Stimulated activated CD4-positive, alpha-beta T cell treated with anti-CD3 and anti-CD28 coated beads, TNF-alpha, amount 100 ng/mL, for 4 hours (primary cell): ENCODE results near the gene PACS1.
A peak's percentile ranks its signal among the peaks of the same experiment; 100 is the strongest.
"Not testable (repeated sequence)": the region's sequence is repeated elsewhere in the genome, so short reads cannot be mapped to it uniquely, and the experiment has no call there.

Experiments used
- DNase-seq, 3 experiments: peaks; one replicate each; pipeline ENCODE4 v3.0.0-alpha.2; 2020; ENCODE audit warnings: low read depth in 3 of 3

The PACS1 gene

DNA sequence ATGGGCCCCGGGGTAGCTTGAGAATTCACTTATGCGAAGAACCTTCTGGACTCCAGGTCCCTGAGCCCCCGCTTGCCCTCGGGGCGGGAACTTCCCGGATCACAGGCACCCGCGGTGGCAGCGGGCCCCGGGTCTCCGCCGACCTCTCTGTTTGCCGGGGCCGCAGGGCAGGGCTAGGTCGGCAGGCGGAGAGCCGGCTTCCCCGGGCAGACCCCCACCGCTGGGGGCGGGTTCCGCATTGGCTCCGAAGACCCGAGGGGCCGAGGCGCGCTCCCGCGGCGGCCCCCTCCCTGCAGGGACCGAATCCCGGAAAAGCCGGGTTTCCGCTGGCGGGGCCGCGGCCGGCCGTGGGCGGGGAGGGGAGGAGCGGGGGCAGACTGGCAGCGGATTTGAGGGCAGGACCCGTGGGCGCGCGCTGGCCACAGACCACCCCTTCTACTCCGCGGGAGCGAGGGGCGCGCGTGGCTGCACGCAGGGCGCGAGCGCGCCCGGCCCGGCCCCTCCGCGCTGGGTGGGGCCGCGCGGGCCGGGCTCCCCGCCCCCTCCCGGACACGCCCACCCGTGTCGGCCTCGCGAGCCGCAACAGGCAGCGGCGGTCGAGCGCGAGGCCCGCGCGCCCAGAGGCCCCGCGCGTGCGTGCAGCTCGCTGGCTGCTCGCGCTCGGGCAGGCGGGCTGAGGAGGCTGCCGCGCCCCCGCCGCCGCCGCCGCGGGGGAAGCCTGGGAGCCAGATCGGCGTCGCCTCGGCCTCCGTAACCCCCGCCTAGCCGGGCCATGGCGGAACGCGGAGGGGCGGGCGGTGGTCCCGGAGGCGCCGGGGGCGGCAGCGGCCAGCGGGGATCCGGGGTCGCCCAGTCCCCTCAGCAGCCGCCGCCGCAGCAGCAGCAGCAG lies at the start of gene PACS1:
TSS of gene PACS1 (plus strand) at position 558 of the 889 bp plus-strand sequence. CDS start at position 773, 215 bp downstream.
- peak; percentile 64 to 69 (median 65) for DNase-seq

DNA sequence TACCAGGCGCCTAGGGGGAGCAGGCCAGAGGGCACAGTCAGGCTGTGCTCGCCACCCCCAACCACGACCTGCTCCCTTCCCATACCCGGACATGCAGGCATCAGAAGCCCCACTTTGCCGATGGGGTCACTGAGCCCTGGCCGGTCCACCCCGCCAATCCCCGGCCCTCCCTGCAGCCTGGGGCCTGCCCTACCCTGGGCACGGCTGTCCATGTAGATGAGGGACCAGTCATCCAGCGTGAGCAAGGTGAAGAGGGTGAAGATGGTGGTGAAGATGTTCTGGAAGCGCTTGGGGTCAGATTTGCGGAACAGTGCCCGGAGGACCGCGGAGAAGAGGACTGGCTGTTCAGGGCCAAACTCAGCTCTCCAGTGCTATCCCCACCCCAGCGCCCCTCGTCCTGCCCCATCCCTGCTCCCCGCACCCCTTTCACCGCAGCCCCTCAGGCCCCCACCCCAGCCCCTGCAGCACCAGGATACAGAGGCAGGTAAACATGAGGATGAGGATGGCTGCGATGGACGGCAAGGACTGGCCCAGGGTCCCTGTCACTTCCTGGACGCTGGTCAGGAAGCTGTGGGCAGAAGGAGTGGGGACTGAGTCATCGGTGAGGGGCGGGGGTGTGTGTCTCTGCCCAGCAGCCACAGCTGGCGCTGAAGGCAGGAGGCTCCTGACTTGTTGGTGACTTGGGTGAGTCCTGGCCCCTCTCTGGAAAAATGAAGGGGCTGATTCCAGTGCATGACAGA lies 49.3 kb upstream of the PACS1 start:
- no peak for DNase-seq

- DNase-seq = peak; percentile 56 to 70 (median 59)
Measured at GRCh38 chr11:66022401-66023185, 47.5 kb upstream of the PACS1 start.

GRCh38 chr11:66023186-66023440 lies 47.0 kb upstream of the PACS1 start:
- not testable (repeated sequence) for DNase-seq

GRCh38 chr11:66026017-66026529 lies 44.0 kb upstream of the PACS1 start, which contains the start of gene CATSPER1:
CATSPER1 (minus strand) TSS chr11:66026479; CDS start chr11:66026379, 100 bp downstream.
- no peak for DNase-seq

DNA sequence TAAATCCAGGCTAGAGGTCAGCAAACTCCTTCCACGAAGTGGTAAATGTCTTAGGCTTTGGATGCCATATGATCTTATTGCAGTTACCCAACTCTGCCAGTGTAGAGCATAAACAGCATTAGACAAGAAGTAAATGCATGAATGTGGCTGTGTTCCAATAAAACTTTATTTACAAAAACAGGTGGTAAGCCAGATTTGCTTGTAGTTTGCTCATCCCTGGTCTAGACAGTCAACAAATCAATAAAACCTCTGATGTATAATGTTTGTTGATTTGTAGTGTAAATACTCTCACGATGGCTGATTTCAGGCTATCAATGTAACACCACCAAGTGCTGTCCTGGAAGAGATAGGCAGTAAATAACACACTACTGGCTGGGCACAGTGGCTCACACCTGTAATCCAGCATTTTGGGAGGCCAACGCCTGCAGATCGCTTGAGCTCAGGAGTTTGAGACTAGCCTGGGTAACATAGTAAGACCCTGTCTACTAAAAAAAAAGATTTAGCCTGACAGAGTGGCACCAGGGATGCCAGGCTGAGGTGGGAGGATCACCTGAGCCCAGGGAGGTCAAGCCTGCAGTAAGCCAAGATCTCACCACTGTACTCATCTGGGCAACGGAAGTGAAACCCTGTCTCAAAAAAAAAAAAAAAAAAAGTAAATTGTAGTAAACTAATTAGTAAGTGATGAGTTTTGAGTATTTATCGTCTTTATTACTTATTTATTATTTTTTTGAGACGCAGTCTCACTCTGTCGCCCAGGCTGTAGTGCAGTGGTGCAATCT lies 36.9 kb upstream of the PACS1 start:
- DNase-seq = no peak

DNA sequence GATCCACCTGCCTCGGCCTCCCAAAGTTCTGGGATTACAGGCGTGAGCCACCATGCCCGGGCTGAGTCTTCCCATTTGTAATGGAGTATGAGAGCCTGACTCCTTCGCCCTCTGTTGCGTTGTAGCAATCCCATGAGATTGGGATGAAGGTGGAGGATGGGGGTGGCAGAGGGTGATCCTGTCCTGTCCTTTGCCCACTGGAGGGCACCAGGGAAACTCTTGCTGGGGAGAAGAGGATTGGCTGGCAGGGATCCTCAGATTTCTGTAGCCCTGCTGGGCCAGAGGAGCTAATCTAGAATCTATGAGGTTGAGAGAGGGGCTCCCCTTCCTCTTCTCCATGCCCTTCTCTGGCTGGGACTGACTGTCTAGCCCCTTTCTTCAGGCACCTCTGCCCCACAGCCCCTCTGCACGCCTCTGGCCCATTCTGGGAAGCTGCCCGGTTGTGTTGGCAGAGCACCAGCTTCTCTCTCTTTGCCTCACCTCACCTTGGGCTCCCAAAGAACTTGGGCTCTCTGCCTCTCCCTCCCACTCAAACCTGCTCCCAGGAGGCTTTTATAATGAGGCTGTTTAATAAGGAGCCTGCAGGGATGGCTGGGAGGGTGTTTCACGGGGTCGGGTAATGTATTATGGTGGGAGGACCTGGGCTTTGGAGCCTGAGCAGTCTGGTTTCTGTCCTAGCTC lies 34.3 kb upstream of the PACS1 start:
- no peak for DNase-seq

- DNase-seq = no peak
Measured at GRCh38 chr11:66036334-66036710, 33.8 kb upstream of the PACS1 start.

DNA sequence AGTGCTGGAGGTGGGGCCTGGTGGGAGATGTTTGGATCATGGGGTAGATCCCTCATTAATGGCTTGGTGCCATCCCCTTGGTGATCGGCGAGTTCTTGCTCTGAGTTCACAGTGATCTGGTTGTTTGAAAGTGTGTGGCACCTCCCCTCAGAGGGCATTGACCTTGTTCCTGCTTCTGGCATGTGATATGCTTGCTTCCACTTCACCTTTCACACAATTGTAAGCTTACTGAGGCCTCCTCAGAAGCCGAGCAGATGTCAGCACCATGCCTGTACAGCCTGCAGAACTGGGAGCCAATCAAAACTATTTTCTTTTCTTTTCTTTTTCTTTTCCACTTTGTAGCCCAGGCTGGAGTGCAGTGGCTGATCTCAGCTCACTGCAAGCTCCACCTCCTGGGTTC lies 32.7 kb upstream of the PACS1 start:
- DNase-seq = no peak

- no peak for DNase-seq
Measured at GRCh38 chr11:66039765-66040164, 30.3 kb upstream of the PACS1 start.

GRCh38 chr11:66042227-66042995 lies 27.7 kb upstream of the PACS1 start:
- DNase-seq = no peak

- no peak for DNase-seq
Measured at GRCh38 chr11:66042996-66043906, 26.8 kb upstream of the PACS1 start.

- no peak for DNase-seq
Measured at GRCh38 chr11:66044757-66045156, 25.3 kb upstream of the PACS1 start.

GRCh38 chr11:66045177-66045639 lies 24.9 kb upstream of the PACS1 start:
- DNase-seq = peak; percentile 72 to 78 (median 73)

DNA sequence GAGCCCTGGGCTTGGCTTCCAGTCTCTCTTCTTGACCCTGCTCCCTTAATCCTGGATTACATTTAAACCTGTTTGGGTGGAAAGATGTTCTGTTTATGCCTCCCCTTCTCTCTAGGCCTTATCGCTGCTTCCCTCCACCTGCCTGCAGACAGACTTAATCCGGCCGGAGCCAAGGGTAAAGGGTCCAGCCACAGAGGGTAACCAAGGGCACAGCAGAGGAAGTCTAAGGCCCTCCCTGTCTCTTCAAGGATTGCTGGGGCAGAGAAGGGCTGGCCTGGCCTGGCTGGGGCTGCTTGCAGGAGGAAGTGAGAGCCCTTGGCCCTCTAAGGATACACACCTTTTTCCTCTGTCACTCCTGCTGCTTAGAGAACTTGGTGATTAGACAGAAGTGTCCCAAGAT lies 23.2 kb upstream of the PACS1 start:
- DNase-seq = no peak

DNA sequence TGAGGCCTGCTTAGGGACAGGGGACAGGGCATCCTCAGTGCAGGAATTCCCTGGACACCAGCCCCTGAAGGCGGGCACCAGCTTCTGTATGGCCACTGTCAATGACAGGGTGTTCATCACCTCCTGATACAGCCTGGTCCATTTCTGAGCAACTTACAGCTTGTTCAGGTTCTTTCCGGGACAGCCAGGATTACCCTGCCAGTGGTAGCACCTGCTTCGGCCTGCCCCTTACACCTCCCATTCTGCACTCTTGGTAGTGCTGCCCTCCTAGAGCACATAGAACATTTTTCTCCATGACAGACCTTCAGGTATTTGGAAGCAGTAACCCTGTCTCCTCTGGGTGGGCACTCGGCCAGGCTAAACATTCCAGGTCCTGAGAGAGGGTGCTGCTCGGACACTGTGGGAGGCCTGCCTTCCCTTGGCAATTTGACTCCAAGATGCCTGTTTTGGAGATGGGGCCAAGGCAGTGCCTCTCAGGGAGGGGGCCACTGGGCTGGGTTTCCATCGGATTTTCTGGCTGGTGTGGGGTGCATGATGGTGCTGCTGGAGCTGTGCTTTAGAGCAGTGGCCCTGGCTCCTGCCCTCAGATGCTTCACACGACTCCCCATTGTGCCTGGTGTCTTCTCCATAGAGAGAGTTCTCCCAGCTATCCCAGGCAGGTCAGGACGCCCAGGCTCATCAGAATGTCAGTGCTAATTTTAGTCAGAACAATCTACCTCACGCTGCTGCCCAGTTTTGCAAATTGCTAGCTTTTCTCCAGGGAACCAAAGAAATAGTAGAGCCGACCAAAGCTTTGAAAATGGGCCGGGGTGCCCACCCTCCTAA lies 22.3 kb upstream of the PACS1 start:
- DNase-seq = no peak

- DNase-seq = no peak
Measured at GRCh38 chr11:66048547-66049323, 21.3 kb upstream of the PACS1 start, which contains the start of gene GAL3ST3. GAL3ST3 (minus strand) TSS chr11:66049161; CDS start chr11:66045415, 3,746 bp downstream.
